Ramos (cell line): ENCODE data around the gene CADM2.
"Not testable (repeated sequence)": the region's sequence is repeated elsewhere in the genome, so short reads cannot be mapped to it uniquely, and the experiment has no call there.

ENCODE experiments used
- in situ Hi-C: fragments of 300-500 bp; cut with MboI; formaldehyde crosslinking; loops from one replicate; pipeline ENCODE4 v1.14.3; 2022; ENCODE audit warnings: low sequenced_read_pairs; ENCODE audit not compliant: unreplicated experiment

The CADM2 gene

GRCh38 chr3:85603378-85603777, 644.6 kb downstream of the CADM2 start:
- in situ Hi-C loops = no loop called here

- in situ Hi-C loops = no loop called here
Observed at GRCh38 chr3:85604641-85605040, 645.9 kb downstream of the CADM2 start.

GRCh38 chr3:85605066-85605465, 646.3 kb downstream of the CADM2 start:
- in situ Hi-C loops = no loop called here

GRCh38 chr3:85626662-85627061, 667.9 kb downstream of the CADM2 start:
- in situ Hi-C loops = no loop called here

- in situ Hi-C loops = no loop called here
Observed at GRCh38 chr3:85627932-85628331, 669.1 kb downstream of the CADM2 start.

GRCh38 chr3:85631070-85631469, 672.3 kb downstream of the CADM2 start:
- in situ Hi-C loops = no loop called here

- in situ Hi-C loops = no loop called here
Observed at GRCh38 chr3:85632921-85633320, 674.1 kb downstream of the CADM2 start.

GRCh38 chr3:85652360-85652759, 693.6 kb downstream of the CADM2 start:
- in situ Hi-C loops = no loop called here

- in situ Hi-C loops = no loop called here
Observed at GRCh38 chr3:85660451-85660850, 701.7 kb downstream of the CADM2 start.

GRCh38 chr3:85662462-85662861, 703.7 kb downstream of the CADM2 start:
- in situ Hi-C loops = no loop called here

- in situ Hi-C loops = no loop called here
Observed at GRCh38 chr3:85667744-85668143, 709.0 kb downstream of the CADM2 start.

- in situ Hi-C loops = no loop called here
Observed at GRCh38 chr3:85670634-85671205, 711.9 kb downstream of the CADM2 start.

- in situ Hi-C loops = no loop called here
Observed at GRCh38 chr3:85672761-85673160, 714.0 kb downstream of the CADM2 start.

- in situ Hi-C loops = no loop called here
Observed at GRCh38 chr3:85678713-85679112, 719.9 kb downstream of the CADM2 start.

GRCh38 chr3:85681906-85682305, 723.1 kb downstream of the CADM2 start:
- in situ Hi-C loops = no loop called here

GRCh38 chr3:85691196-85691595, 732.4 kb downstream of the CADM2 start:
- in situ Hi-C loops = no loop called here

GRCh38 chr3:85697156-85697555, 738.4 kb downstream of the CADM2 start:
- in situ Hi-C loops = no loop called here

GRCh38 chr3:85706130-85706529, 747.3 kb downstream of the CADM2 start:
- in situ Hi-C loops = no loop called here

GRCh38 chr3:85708325-85708724, 749.5 kb downstream of the CADM2 start:
- in situ Hi-C loops = not testable (repeated sequence)

- in situ Hi-C loops = no loop called here
Observed at GRCh38 chr3:85709346-85709892, 750.6 kb downstream of the CADM2 start.

- in situ Hi-C loops = no loop called here
Observed at GRCh38 chr3:85710490-85710889, 751.7 kb downstream of the CADM2 start.

- in situ Hi-C loops = no loop called here
Observed at GRCh38 chr3:85721409-85722145, 762.8 kb downstream of the CADM2 start.
